ENCODE data around the gene CADM1.

DNA sequence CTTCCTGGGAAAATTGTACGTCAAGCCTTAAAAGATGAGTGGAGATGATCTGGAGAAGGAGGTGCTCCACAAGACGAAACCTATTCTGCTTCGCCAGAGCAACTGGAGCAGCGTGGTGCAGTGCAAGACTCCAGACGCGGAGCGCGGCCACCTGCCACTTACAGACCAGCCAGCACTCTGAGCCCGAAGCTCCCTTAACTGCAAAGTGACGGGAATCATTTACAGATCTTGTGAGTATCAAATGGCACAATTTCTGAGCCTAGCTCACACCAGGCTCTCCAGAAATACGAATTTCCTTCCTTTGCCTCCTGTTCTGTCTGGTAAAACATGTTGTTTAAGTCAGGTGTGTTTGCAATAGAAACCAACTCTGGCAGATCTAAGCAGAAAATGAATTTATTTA lies 369.3 kb downstream of the CADM1 start:
- TF ChIP-seq, protein P1, sequence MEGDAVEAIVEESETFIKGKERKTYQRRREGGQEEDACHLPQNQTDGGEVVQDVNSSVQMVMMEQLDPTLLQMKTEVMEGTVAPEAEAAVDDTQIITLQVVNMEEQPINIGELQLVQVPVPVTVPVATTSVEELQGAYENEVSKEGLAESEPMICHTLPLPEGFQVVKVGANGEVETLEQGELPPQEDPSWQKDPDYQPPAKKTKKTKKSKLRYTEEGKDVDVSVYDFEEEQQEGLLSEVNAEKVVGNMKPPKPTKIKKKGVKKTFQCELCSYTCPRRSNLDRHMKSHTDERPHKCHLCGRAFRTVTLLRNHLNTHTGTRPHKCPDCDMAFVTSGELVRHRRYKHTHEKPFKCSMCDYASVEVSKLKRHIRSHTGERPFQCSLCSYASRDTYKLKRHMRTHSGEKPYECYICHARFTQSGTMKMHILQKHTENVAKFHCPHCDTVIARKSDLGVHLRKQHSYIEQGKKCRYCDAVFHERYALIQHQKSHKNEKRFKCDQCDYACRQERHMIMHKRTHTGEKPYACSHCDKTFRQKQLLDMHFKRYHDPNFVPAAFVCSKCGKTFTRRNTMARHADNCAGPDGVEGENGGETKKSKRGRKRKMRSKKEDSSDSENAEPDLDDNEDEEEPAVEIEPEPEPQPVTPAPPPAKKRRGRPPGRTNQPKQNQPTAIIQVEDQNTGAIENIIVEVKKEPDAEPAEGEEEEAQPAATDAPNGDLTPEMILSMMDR (IDR thresholded peaks at IDR 0.05; ENCODE audit: poor library complexity), result no peak
- no peak for TF ChIP-seq EZH2 (IDR thresholded peaks at IDR 0.05; ENCODE audit: borderline replicate concordance)
